GM19025 (cell line): ENCODE results near the gene FLT3LG.
"Not testable (repeated sequence)": the region's sequence is repeated elsewhere in the genome, so short reads cannot be mapped to it uniquely, and the experiment has no call there.

Source experiments
- ATAC-seq: cut with Tn5 transposase; IDR thresholded peaks from one replicate; pipeline ENCODE4 v1.9.1; 2021; ENCODE audit warnings: mild to moderate bottlenecking, low read depth, moderate library complexity; ENCODE audit not compliant: unreplicated experiment

Gene FLT3LG

GRCh38 chr19:49440439-49441209 is 33.4 kb upstream of the FLT3LG start:
- ATAC-seq = no peak

- ATAC-seq = no peak
These were observed 32.6 kb upstream of the FLT3LG start, which contains the start of gene SLC17A7 for GRCh38 chr19:49441210-49441959. SLC17A7 (minus strand) TSS chr19:49441527; CDS start chr19:49441379, 148 bp downstream.

DNA sequence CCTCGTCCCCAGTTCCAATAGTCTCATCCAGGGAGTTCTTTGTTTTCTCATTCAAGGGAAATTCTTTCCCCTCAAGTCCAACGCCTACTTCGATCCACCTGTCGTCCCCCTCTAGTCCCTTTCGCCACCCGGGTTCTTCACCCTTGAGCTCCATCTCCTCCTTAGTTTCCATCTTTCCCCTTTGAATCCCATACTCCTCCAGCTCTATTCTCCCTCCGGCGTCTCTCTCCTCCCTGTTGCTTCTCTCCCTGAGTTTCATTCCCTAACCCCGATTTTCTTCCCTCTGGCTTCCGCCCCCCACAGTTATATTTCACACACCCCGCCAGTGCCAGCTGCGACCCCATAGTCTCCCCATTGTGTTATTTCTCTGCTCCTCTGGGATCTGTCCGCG is 32.1 kb upstream of the FLT3LG start:
- no peak for ATAC-seq

DNA sequence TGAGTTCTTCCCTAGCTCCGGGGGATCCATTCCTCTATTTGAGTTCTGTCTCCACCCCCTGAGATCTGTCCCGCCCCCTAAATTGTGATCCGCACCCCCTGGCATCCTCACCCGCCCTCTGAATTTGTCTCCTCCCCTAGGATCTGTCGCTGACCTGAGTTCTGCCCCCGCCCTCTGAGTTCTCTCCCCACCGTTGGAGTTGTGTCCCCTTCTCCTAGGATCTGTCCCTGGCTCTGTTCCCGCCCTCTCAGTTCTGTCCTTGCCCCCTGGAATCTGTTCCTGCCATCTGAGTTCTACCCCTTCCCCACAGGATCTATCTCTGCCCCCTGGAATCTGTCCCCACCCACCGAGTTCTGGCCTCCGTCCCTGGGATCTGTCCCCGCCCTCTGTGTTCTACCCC is 31.7 kb upstream of the FLT3LG start:
- no peak for ATAC-seq

- no peak for ATAC-seq
These were observed 31.1 kb upstream of the FLT3LG start for GRCh38 chr19:49442771-49443365.

GRCh38 chr19:49443366-49444099 is 30.5 kb upstream of the FLT3LG start:
- peak; percentile 73 for ATAC-seq

DNA sequence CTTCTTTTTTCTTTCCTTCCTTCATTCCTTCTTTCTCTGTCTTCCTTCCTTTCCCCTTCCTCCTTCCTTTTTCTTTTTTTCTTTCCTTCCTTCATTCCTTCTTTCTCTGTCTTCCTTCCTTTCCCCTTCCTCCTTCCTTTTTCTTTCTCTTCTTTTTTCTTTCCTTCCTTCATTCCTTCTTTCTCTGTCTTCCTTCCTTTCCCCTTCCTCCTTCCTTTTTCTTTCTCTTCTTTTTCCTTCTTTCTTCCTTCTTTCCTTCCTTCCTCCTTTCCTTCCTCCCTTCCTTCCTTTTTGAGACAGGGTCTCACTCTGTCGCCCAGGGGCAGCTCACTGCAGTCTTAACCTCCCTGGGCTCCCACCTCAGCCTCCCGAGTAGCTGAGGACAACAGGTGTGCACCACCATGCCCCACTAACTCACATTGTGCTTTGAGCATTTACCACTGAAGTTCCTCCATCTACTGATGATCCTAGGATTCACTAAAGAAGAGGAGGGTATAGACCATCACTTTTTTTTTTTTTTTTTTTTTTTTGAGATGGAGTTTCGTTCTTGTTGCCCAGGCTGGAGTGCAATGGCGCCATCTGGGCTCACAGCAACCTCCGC is 29.8 kb upstream of the FLT3LG start:
- ATAC-seq = not testable (repeated sequence)

GRCh38 chr19:49445997-49446396 is 28.0 kb upstream of the FLT3LG start:
- ATAC-seq = no peak

DNA sequence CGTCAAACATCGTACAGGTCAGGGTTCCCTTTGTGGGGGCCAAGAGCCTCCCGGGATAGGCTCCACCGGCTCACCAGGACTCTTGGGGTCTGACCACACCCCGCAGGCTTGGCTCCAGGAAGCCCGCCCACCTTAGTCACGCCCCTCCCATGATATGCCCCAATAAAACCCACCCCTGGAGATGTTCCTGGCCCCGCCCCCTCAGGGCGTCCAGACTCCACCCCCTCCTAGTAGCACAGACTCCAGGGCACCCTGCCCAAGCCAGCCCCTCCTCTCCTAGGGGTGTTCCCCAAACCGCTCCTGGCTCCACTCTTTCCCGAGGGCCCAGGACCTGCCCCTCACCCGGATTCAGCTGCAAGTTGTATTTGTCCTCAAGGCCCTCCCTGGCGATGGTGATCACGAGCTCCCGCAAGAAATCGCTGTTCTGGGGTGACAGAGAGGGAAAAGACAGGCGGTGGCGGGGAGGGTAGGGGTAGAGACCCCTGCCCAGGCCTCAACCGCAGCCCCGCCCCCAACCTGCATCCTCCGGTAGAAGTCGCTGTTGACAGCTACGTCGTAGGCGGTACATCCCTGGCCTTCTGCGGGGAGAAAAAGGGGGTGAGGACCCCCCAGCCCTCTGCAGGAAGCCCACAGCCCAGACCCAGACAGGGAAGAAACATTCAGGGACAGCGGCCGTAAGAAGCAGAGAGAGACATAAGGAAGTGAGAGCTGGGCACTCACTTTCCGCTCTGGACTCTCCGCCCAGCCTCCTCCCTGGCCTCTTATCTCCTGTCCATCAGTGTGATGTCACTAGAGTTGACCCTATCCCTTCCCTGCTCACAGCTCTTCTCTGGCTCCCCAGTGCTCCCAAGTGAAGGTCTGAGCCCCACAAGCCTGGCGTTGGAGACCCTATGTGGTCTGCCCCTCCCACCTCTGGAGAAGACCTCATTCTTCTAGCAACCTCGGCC is 26.3 kb upstream of the FLT3LG start:
- no peak for ATAC-seq

- no peak for ATAC-seq
These were observed 25.6 kb upstream of the FLT3LG start for GRCh38 chr19:49448432-49448786.

DNA sequence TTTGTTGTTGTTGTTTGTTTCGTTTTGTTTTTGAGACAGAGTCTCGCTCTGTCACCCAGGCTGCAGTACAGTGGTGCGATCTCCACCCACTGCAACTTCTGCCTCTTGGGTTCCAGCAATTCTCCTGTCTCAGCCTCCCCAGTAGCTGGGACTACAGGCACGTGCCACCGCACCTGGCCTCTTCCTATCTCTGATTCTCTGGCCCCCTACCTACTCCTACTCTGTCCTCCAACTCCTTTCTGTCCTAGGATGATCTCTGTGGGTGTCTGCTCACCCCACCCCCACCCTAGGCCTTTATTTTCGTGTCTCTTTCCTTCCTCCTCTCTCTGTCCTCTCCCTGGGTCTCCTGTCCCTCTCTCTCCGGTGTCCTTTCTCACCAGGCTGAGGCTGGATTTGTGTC is 23.6 kb upstream of the FLT3LG start:
- ATAC-seq = no peak

DNA sequence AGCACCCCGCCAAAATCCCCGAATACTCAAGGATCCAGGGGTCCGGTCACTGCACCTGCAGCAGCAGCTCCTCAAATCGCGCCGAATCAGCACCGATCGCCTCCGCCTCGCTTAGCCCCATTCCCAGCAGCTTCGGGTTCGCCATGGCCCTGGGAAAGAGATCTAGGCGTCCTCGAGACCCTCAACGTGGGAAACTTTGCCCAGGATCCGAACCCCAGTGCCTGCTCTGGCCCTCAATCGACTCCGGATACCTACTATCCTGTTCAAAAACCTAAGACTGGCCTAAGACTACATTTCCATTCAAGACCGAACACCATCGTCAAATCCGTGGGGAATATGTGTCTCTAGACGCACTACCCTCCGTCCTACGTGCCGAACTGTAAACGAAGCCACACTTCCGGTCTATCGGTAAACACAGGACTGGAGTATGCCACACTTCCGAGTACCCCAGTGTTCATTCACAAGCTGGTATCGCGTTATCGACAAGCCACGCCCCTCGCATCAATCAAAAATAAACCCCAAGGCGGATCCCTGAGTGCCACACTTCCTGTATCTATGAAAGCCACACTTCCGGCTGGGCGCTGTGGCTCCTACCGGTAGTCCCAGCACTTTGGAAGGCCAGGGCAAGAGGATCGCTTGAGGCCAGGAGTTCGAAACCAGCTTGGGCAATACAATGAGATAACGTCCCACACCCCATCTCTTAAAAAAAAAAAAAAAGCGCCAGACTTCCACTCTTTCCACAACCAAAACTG is 22.4 kb upstream of the FLT3LG start, which contains the start of gene PIH1D1:
TSS of gene PIH1D1 (minus strand) at position 385 of the 752 bp plus-strand sequence. CDS start at position 145, 240 bp downstream.
- peak; percentile 59 for ATAC-seq

GRCh38 chr19:49453013-49453756 is 20.8 kb upstream of the FLT3LG start, which contains the start of gene ALDH16A1:
ALDH16A1 (plus strand) TSS chr19:49453225; CDS start chr19:49453332, 107 bp downstream.
- ATAC-seq = peak; percentile 74

- ATAC-seq = no peak
These were observed 20.2 kb upstream of the FLT3LG start for GRCh38 chr19:49453757-49454240.

DNA sequence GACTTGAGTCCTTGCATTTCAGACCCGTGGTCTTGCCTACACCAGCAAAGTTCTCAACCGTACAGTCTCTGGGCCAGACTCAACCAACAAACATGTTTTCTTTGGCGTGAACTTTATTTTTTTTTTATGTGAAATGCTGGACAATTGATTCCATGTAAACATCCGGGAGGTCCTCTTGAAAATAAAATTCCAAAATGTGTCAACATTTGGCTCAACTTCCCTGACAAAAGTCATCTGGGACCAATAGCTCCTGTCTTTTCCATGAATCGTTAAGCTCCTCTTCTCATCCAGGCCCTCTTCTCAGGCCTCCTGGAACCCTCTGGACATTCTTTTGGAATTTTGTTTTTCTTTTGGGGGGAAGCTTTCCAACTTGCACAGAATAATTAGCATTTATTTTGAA is 18.2 kb upstream of the FLT3LG start:
- ATAC-seq = no peak

DNA sequence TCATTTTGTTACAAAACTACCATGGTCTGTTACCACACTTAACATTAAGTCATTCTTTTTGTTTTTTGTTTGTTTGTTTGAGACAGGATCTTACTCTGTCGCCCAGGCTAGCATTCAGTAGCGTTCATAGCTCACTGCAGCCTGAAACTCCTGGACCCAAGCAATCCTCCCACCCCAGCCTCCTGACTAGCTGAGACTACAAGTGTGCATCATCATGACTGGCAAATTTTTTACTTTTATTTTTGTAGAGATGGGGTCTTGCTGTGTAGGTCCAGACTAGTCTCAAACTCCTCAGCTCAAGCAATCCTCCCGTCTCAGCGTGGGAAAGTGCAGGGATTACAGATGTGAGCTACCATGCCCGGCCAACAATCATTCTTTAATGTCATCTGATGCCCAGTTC is 17.7 kb upstream of the FLT3LG start:
- no peak for ATAC-seq

GRCh38 chr19:49458567-49458903 is 15.5 kb upstream of the FLT3LG start:
- no peak for ATAC-seq

- ATAC-seq = no peak
These were observed 14.6 kb upstream of the FLT3LG start for GRCh38 chr19:49459388-49459787.
